K562 treated with DMSO at 1 percent for 12 hours (cell line): ENCODE data around the gene PIGX. TPM values are rescaled to one million over a fixed set of nuclear protein-coding genes. Genes with fewer than 3 reads are reported as not detected.

Experiments used
- total RNA-seq: library from RNA; unstranded; fragments of 300-600 nt; gene quantifications from 2 replicates; pipeline ENCODE4 v1.2.3, GENCODE V29; 2022; ENCODE audit not compliant: insufficient read depth

PIGX gene
- 28.6 and 38.1 TPM in 2 replicates for total RNA-seq

GRCh38 chr3:196711838-196712513, at the start of gene PIGX, which contains the start of gene CEP19:
TSS of gene PIGX (plus strand) at chr3:196712377.
TSS of gene CEP19 (minus strand) at chr3:196712250. CDS start at chr3:196708657, 3,593 bp downstream.

GRCh38 chr3:196739671-196740480, 27.7 kb downstream of the PIGX start, which contains the start of gene PAK2:
TSS of gene PAK2 (plus strand) at chr3:196739857. CDS start at chr3:196782647, 42,790 bp downstream.

Other genes starting within 250 kb of the PIGX start
- 7.1 and 18.0 TPM in 2 replicates for gene RNF168, start 208.6 kb upstream of the PIGX start, total RNA-seq
- gene SMCO1, start 197.0 kb upstream of the PIGX start, total RNA-seq = not detected in 2 replicates
- gene WDR53, start 143.8 kb upstream of the PIGX start, total RNA-seq = 21.3 and 25.1 TPM in 2 replicates
- gene FBXO45, start 143.7 kb upstream of the PIGX start, total RNA-seq = 5.0 and 15.3 TPM in 2 replicates
- 9.0 and 14.0 TPM in 2 replicates for gene NRROS, start 72.7 kb upstream of the PIGX start, total RNA-seq
- gene CEP19, start 127 bp upstream of the PIGX start, total RNA-seq = 2.8 and 4.8 TPM in 2 replicates
- 9.5 and 36.4 TPM in 2 replicates for gene PAK2, start 27.5 kb downstream of the PIGX start, total RNA-seq
- 8.2 and 31.3 TPM in 2 replicates for gene SENP5, start 155.5 kb downstream of the PIGX start, total RNA-seq
- 31.5 and 62.3 TPM in 2 replicates for gene NCBP2, start 230.2 kb downstream of the PIGX start, total RNA-seq